ENCODE results near the gene TRNAU1AP. TPM values are rescaled to one million over a fixed set of nuclear protein-coding genes. Genes with fewer than 3 reads are reported as not detected.

Gene TRNAU1AP
- total RNA-seq, 1 experiment from 2014 or later, result 22.0 TPM

DNA sequence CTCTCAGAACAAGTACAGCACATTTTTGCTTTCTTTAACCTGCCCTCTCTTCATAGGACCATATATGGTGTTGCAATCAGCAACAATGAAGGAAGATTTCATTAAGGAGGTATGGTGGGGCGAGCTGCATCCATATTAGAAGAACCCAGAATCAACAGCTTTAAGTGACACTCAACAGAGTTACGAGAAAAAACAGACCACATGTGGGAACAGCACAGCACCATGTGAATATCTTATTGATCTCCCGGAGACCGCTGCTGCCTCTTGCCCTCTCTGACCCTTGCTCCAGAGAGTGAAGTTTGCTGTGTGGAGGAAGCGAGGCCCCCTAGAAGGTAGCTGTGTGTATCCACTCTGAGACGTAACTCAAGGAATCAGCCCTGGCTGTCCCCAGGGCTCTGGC, 52.1 kb downstream of the TRNAU1AP start:
- DNase-seq (ENCODE audit: low spot score), result no peak

DNA sequence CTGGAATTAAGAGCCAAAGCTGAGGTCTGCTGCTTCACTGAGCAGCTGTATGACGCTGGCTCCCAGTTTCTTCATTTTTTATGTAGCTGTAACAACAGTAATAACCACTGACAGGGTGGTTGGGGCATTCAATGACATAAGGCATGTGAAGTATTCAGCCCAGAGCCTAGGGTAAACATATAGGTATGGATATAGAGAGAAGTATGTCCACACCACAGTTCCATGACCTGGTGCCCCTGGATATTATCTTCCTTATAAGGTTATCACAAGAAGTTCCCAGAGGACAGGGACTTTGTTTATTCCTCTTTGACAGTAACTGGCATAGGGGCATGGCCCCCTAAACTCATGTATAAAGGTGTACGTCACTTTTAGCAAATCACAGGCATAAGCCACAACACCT, 53.9 kb downstream of the TRNAU1AP start:
- DNase-seq (ENCODE audit: low spot score), result no peak

DNA sequence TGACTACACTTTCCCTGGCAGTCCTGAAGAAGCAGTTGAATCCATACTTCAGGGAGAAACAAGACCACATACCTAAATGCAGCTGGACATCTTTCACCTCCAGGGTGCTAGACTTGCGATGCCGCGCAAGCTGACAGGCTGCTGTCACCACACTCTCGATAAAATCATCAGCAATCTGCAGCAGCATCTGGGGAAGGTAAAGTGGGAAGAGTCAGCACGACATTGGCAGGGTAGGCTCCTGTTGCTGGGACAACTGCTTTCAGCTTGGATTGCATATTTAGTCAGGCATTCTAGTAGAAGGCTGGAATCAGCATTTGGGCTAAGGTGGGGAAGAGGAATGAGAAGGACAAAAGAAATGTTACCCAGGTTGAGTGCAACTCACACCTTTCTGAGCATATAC, 60.3 kb downstream of the TRNAU1AP start:
- DNase-seq (ENCODE audit: low spot score), result no peak

Small RNAs within 50 kb of the gene (small RNA-seq; reads per million reads assigned to genes)
- gene SNORA16A (not detected), gene SNORA44 (not detected), gene SNORA61 (not detected), gene SNORA73A (not detected), gene SNORA73B (48.5 reads per million, percentile 95 among the genes with 10 or more reads in this experiment), gene SNORD99 (12,566 reads per million, percentile 100 among the genes with 10 or more reads in this experiment)

Other genes with a start within 250 kb of the TRNAU1AP start
- gene MED18, start 224.0 kb upstream of the TRNAU1AP start, total RNA-seq (2014; rRNA removed; shearing (Covaris generic)), result 9.6 TPM in 2 replicates
- gene PHACTR4, start 183.3 kb upstream of the TRNAU1AP start, total RNA-seq (2014; rRNA removed; shearing (Covaris generic)), result 7.5 and 8.0 TPM in 2 replicates
- gene RCC1, start 47.0 kb upstream of the TRNAU1AP start, total RNA-seq (2014; rRNA removed; shearing (Covaris generic)), result 131 and 136 TPM in 2 replicates
- gene RAB42, start 39.2 kb downstream of the TRNAU1AP start, total RNA-seq (2014; rRNA removed; shearing (Covaris generic)), result 0.81 and 0.97 TPM in 2 replicates
- 28.9 TPM in 2 replicates for gene TAF12, start 90.0 kb downstream of the TRNAU1AP start, total RNA-seq (2014; rRNA removed; shearing (Covaris generic))
- gene RNU11, start 95.5 kb downstream of the TRNAU1AP start, total RNA-seq (2014; rRNA removed; shearing (Covaris generic)), result not detected in 2 replicates
- gene GMEB1, start 115.7 kb downstream of the TRNAU1AP start, total RNA-seq (2014; rRNA removed; shearing (Covaris generic)), result 6.2 and 9.2 TPM in 2 replicates
- 45.5 and 46.6 TPM in 2 replicates for gene YTHDF2, start 183.9 kb downstream of the TRNAU1AP start, total RNA-seq (2014; rRNA removed; shearing (Covaris generic))

Measured in HT-29 (cell line).